HG03575 (cell line): ENCODE measurements around the gene GPR32.
"Not testable (repeated sequence)": the region's sequence is repeated elsewhere in the genome, so short reads cannot be mapped to it uniquely, and the experiment has no call there.

Source experiments
- ATAC-seq: cut with Tn5 transposase; IDR thresholded peaks from one replicate; pipeline ENCODE4 v1.9.1; 2021; ENCODE audit not compliant: unreplicated experiment, insufficient number of reproducible peaks, low FRiP score; ENCODE audit errors: extremely low read depth

GPR32 gene

DNA sequence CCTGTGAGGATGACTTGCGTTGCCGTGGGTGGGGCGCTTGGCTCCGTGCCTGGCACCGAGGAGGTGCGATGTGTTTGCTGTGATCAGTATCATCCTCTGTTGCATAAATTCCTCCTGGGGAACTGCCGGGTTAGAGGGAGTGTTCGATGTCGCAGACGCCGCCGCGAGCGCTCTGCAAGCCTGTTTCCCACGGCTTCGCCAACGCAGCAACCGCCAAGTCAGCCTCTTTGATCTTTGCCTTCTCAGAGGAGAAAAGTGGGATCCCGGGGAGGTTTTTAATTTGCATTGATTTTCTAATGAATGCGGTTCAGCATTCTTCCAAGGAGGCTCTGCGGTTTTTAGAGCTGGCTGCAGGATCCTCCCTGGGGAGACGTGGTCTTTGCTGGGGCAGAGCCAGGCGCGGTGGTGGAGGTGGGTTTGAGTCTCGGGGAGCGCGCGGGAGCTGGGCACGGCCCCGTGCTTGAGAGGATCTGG is 7.6 kb downstream of the GPR32 start:
- no peak for ATAC-seq

DNA sequence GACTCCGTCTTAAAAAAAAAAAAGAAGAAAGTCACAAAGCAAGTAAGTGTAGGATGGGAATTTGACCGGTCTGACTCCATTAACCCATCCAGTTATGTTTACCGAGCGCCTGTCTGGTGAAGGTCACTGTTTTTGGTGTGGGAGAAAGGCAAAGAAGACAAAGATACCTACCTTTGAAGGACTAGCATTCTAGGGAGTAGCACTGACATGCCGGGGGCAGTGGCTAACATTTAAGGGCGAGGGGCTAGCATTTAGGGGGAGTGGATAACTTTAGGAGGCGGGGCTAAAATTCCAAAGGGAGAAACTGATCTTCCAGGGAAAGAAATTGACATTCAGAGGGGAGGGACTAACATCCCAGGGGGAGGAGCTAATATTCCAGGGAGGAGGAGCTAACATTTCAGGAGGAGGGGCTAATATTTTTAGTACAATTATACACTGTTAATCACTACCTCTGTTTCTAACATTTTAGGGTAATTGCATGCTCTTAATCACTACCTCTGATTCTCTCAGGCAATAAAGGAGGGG is 8.7 kb downstream of the GPR32 start:
- ATAC-seq = no peak

GRCh38 chr19:50779504-50780457 is 9.5 kb downstream of the GPR32 start:
- no peak for ATAC-seq

DNA sequence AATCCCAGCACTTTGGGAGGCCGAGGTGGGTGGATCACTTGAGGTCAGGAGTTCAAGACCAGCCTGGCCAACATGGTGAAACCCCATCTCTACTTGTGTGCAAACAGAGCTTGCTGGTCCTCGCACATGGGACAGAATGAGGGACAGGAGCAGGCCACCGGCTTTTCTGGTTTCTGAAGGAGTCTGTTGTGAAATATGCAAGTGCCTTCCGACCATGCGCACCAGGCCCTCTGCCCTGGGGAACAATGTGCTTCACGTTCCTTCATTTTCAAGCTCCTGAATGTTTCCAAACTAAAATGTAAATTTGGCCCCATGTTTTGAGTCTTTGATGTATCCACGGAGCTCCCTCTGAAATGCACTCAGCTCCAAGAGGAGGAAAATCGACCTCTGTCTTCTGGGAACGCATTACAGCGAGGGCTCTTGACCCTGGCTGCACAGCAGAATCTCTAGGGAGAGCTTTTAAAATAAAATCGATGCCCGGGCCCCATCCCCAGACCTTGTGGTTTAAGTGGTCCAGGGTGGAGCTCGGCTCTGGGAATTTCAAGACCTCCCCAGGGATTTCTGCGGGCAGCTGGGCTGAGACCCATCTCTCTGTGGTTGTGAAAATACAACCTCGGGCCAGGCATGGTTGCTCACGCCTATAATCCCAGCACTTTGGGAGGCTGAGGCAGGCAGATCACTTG is 10.6 kb downstream of the GPR32 start:
- no peak for ATAC-seq

DNA sequence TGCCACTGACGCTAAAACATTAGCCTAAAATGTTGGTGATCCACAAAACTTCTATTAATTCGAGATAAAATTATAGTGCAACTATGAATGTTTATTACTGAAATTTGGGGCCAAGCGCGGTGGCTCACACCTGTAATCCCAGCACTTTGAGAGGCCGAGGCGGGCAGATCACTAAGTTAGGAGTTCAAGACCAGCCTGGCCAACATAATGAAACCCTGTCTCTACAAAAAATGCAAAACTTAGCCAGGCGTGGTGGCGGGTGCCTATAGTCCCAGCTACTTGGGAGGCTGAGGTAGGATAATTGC is 13.5 kb downstream of the GPR32 start:
- ATAC-seq = not testable (repeated sequence)

DNA sequence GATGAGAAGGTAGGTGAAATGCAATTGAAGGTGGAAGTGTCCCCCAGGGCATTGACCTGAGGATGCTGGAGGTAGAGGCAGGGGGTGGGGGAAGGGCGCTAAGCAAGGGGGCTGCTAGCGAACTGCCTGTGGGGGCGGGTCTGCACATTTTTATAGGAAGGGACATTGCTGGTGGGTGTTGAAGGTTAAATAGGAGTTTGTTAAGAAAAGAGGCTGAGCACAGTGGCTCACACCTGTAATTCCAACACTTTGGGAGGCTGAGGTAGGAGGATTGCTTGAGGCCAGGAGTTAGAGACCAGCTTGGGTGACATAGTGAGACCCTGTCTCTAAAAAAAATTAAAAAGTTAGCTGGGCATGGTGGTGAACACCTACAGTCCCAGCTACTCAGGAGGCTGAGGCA is 14.4 kb downstream of the GPR32 start:
- no peak for ATAC-seq

DNA sequence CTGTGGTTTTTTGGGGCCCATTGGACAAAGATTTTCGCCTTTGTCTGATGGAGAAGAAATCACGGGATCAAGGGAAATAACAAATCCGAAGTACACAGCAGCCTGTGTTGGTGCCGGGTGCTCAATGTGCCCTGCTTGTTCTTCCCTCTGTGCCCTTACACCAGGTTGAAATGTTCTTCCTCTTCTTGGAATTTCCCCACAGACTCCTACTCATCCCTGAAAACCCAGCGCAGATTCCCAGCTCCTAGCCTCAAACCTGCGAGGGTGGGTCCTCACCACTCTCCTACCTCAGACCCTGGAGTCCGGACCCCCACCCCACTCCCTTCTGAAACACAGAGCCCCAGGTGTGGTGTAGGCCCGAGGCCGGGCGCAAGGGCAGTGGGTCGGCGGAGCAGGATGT is 15.1 kb downstream of the GPR32 start:
- no peak for ATAC-seq

DNA sequence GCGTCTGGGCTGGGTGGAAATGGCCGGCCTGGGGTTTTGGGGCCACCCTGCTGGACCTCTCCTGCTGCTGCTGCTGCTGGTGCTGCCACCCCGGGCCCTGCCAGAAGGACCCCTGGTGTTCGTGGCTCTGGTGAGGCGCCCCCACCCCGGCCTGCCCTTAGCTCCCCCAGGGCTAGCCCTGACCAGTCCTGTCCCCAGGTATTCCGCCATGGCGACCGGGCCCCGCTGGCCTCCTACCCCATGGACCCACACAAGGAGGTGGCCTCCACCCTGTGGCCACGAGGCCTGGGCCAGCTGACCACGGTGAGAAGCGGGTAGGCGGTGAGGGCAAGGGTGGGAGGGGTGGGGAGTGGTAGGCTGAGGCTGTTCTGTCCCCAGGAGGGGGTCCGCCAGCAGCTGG is 20.1 kb downstream of the GPR32 start, which contains the start of gene ACP4:
TSS of gene ACP4 (plus strand) at position 20 of the 400 bp plus-strand sequence. CDS start at position 20, 0 bp downstream.
- ATAC-seq = no peak

GRCh38 chr19:50790922-50791467 is 20.7 kb downstream of the GPR32 start:
- ATAC-seq = no peak

GRCh38 chr19:50791594-50792271 is 21.5 kb downstream of the GPR32 start:
- no peak for ATAC-seq

DNA sequence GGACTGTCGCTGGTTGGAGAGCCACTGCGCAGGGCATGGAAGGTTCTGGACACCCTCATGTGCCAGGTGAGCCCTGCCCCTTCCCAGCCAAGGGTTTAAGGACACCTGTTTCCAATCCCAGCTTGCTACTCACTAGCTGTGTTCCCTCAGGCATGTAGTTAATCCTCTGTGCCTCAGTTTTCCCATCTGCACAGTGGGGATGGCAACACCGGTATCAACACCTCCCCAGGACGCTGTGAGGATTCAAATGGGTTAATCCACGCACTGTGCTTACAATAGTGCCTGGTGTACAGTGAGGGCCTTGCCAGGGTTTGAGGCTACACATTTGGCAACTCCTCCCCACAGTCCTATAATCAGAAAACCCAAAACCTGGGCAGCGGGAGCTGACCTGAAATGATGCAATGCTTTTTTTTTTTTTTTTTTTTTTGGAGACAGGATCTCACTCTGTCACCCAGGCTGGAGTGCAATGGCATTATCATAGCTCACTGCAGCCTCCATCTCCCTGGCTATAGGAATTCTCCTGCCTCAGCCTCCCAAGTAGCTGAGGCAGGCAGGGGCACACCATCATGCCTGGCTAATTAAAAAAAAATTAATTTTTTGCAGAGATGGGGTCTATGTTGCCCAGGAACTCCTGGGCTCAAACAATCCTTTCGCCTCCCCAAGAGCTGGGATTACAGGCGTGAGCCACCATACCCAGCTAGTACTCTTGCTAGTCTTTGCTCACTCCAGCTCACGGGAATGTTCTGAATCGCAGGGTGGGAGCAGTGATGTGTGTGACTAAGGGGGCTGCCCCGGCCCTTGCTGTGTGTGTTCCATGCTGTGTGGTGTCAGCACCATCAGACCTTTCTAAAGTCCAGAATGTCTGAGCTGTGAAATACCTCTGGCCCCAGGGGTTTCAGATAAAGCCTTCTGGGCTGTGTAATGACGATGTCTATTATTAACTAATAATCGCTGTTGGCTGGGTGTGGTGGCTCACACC is 22.3 kb downstream of the GPR32 start:
- no peak for ATAC-seq

DNA sequence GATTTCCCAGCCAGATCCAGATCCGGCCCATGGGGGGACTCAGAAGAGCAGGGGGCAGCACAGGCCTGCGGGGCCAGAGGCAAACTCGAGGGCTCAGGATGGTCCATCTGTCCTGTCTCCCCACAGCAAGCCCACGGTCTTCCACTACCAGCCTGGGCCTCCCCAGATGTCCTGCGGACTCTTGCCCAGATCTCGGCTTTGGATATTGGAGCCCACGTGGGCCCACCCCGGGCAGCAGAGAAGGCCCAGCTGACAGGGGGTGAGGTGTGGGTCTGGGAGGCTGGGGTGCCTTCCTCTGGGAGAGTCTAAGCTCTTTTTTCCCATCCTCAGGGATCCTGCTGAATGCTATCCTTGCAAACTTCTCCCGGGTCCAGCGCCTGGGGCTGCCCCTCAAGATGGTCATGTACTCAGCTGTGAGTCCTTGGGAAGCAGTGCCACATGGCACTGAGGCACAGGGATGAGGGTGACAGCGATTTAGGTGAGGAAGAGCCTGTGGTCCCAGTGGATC is 23.3 kb downstream of the GPR32 start:
- no peak for ATAC-seq

DNA sequence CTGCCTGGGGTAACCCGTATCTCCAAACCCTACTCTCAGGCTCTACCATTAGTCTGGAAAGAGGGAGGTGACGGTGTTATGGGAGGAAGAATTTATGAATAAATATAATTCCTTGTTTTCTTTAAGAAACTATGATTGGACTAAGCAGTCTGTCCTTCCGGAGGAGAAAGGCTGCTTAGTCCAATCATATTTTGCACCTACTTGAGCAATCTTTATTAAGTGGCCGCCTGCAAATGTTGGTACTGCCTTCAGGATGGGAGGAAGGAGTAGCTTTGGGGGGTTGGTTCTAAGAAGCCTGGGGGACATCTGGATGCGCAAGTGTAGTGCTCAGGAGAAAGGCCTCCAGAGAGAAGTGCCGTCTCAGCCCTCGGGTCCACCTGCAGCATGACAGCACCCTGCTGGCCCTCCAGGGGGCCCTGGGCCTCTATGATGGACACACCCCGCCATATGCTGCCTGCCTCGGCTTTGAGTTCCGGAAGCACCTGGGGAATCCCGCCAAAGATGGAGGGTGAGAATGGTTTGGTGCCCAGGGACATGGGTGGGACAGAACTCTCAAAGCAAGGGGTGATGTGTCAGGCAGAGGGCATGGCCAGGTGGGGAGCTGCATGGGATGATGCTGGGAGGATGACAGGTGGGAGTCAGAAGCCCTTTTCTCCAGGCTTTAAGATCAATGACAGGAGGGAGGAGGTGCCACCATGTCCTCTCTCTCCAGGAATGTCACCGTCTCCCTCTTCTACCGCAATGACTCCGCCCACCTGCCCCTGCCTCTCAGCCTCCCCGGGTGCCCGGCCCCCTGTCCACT is 24.0 kb downstream of the GPR32 start:
- ATAC-seq = no peak

DNA sequence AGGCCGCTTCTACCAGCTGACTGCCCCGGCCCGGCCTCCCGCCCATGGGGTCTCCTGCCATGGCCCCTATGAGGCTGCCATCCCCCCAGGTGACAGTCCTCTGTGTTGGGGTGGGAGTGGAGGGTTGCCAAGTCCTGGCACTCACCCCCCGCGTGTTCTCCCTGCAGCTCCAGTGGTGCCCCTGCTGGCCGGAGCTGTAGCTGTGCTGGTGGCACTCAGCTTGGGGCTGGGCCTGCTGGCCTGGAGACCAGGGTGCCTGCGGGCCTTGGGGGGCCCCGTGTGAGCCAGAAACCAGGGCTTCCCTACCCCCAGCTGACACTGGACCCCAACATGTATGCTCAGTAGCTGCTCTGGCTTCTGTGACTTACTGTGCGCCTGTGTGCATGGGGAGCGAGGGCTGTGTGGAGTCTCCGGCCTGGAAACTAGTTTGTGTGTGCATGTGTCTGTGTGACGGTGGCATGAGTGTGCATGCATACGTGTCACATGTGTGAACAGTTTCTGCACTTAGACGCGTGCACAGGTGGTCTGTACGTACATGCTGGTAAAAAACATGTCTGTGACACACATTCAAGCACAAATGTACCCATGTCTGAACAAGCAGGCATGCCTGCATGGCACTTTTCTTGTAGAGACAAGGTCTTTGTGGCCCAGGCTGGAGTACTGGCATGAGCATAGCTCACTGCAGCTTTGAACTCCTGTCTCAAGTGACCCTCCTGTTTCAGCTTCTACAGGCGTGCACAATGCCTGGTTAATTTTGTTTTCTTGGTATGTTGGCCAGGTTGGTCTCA is 24.8 kb downstream of the GPR32 start:
- no peak for ATAC-seq

GRCh38 chr19:50795664-50796073 is 25.4 kb downstream of the GPR32 start:
- ATAC-seq = no peak

GRCh38 chr19:50796128-50796633 is 25.9 kb downstream of the GPR32 start:
- no peak for ATAC-seq
